Activated naive CD8-positive, alpha-beta T cell treated with anti-CD3 and anti-CD28 coated beads for 36 hours (primary cell): Measurements from ENCODE around the gene PPOX. TPM values are rescaled to one million over a fixed set of nuclear protein-coding genes. Genes with fewer than 3 reads are reported as not detected.
A peak's percentile ranks its signal among the peaks of the same experiment; 100 is the strongest.

Source experiments
- DNase-seq: peaks from one replicate; pipeline ENCODE4 v3.0.0; 2021
- H3K27ac Mint-ChIP-seq: one replicate; pipeline ENCODE4 v1.8.0; 2022; ENCODE audit warnings: mild to moderate bottlenecking, moderate library complexity, mixed read lengths
- H3K27me3 Mint-ChIP-seq: one replicate; pipeline ENCODE4 v1.8.0; 2022; ENCODE audit warnings: mild to moderate bottlenecking, mixed read lengths
- H3K36me3 Mint-ChIP-seq: one replicate; pipeline ENCODE4 v1.8.0; 2021; ENCODE audit warnings: mild to moderate bottlenecking, mixed read lengths
- H3K4me1 Mint-ChIP-seq: one replicate; pipeline ENCODE4 v1.8.0; 2021; ENCODE audit warnings: mixed read lengths
- H3K4me3 Mint-ChIP-seq: one replicate; pipeline ENCODE4 v1.8.0; 2022; ENCODE audit warnings: mild to moderate bottlenecking, moderate library complexity, mixed read lengths
- H3K9me3 Mint-ChIP-seq: one replicate; pipeline ENCODE4 v1.8.0; 2022; ENCODE audit warnings: mixed read lengths
- total RNA-seq, 2 experiments: library from RNA; stranded (reverse); gene quantifications; one replicate each; pipeline ENCODE4 v1.2.3, GENCODE V29; 2021

PPOX gene
- total RNA-seq, 2 experiments from 2014 or later = 20.1 to 20.8 TPM

DNA sequence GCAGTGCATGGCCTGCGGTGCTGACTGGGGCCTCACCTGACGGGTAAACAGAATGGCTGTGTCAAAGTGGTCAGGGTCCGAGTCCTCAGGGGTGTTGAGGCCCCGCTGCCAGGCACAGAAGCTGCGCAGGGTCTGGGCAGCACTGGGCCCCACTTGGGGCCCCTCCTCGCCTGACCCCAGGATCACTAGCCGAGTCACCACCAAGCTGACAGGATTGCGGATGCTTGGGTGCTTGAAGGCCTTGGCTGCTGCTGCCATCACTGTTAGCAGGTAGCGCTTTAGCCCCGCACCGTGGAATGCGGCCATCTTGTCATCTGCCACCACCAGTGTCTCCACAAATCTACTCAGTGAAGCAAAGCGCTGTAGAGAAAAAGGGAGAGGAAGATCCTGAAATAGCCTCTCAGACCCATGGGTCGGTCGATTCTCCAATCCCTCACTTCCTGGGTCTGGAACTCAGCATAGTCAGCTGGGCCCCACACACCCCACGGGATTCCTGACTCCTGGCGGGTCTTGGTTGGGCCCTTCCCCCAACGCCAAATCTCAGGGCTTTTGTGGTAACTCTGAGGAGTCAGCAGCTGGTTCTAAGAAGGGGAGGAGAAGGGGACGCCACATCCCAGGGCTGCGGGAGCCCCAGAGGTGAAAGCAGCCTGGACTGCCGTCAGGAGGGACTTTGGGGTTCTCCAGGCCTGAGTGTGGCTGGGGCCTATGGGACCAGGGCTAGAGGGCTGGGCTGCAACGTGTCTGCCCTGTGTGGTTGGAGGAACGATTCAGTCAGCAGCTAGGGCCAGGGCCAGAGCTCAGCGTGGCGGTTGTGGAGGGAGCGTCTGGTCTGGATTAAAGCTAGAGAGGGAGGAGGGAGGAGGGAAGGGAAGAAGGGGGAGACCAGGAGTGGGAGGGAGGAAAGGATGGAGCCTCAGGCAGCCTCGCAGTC, 30.6 kb downstream of the PPOX start:
- Mint-ChIP-seq H3K9me3 (no peaks in the 10 kb centered on the region), H3K36me3 (no peaks in the 10 kb centered on the region), H3K4me1 (peaks cover 37% of the 10 kb centered on the region), H3K27ac (no peak overlapping the region), H3K4me3 (no peak overlapping the region), H3K27me3 (no peaks in the 10 kb centered on the region)
- no peak for DNase-seq

DNA sequence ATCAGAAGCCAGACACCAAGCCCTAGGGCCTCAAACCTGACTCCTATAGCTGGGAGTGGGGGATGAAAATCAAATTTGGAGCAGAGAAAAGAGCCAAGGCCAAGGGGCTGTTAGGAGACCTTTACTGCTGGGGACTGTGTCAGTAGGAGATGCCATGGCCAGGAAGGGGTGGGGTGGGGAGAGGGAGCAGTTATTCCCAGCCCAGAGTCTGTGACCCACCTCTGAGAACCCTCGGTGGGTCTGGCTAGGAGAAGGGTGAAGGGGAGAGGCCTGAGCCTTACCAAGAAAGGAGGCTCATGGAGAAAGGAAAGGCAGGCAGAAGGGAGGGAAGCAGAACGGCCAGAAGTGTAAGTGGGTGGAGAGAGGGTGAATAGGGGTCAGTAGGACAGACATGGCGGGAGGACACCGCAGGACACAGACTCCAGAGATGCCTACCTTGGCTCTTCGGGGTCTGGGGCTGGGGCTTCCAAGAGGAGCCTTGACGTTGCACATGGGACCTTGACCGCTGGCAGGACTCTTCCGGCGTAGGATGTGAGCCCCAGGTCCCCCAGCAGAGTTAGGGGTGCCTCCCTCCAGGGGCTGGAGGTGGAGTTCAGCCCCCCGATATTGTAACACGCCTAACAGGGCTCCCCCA, 31.5 kb downstream of the PPOX start:
- Mint-ChIP-seq H3K4me3 (no peak overlapping the region), H3K4me1 (peaks cover 33% of the 10 kb centered on the region), H3K27me3 (no peaks in the 10 kb centered on the region), H3K9me3 (no peaks in the 10 kb centered on the region), H3K27ac (no peak overlapping the region), H3K36me3 (peaks cover under 1% of the 10 kb centered on the region)
- no peak for DNase-seq

DNA sequence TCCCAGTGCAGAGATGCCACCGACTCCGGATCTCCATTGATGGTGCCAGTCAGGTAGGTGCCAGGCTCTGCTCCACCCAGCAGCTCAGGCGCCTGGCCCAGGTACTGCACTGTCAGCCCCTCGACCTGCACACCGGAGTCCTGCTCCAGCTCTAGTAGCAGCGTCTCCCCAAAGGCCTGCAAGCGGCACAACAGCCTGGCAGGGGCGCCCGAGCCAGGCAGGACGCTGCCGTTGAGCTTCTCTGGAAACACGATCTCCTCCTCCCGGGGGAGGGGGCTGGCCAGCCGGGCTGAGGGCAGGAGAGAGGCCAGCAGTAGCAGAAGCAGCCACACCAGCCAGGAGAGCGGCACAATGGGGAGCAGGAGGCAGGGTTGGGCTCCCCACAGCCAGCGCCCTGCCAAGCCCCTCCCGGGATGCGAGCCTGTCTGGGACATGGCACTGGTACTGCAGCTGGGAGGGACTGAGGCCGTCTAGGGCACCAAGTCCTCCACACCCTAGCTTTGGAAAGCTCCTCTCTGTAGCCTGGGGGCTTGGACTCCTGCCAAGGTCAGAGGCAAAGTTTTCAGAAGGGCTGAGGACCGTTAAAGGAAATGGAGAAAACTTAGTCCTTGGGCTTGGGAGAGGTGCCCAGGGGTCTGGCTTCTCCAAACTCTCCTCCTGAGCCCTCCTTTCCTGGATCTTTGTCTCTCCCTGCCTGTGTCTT, 32.1 kb downstream of the PPOX start:
- no peak for DNase-seq
- H3K36me3 Mint-ChIP-seq = peaks cover 3% of the 10 kb centered on the region
- H3K9me3 Mint-ChIP-seq = no peaks in the 10 kb centered on the region
- H3K4me3 Mint-ChIP-seq = no peak overlapping the region
- H3K27ac Mint-ChIP-seq = no peak overlapping the region
- H3K27me3 Mint-ChIP-seq = no peaks in the 10 kb centered on the region
- peaks cover 28% of the 10 kb centered on the region for H3K4me1 Mint-ChIP-seq

DNA sequence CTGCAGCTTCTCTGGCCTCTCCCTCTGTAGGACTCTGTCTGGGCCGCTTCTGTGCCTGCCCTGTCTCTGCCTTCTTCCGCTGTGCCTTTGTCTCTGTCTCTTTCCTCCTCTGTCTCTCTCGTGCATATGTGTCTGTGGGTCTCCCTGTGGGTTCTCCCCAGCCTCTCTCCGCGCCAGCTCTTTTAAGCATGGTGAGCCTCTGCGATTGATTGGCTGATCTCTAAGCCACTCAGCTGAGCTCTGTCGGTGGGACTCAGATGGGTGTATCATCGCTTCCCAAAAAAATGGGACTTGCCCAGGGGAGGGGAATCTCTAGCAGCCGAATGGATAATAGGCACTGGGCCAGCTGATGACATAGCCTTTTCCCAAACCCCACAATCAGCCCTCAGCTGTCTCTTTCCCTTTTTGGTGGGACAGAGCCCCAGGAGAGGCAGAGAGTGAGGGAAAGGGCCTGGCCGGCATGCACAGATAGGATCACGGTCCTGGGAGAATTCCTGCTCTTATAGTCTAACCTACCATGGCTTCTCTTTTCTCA, 32.7 kb downstream of the PPOX start, which contains the start of gene ADAMTS4:
ADAMTS4 (minus strand) TSS at position 158 of the 535 bp plus-strand sequence. CDS start 427 bp downstream, outside the sequence.
- no peak for DNase-seq
- no peaks in the 10 kb centered on the region for H3K27me3 Mint-ChIP-seq
- H3K27ac Mint-ChIP-seq = peak within 1 kb of the TSS; percentile 95
- no peaks in the 10 kb centered on the region for H3K9me3 Mint-ChIP-seq
- peak within 1 kb of the TSS; percentile 92 for H3K4me3 Mint-ChIP-seq
- H3K4me1 Mint-ChIP-seq = peaks cover 33% of the 10 kb centered on the region
- peaks cover 9% of the 10 kb centered on the region for H3K36me3 Mint-ChIP-seq

DNA sequence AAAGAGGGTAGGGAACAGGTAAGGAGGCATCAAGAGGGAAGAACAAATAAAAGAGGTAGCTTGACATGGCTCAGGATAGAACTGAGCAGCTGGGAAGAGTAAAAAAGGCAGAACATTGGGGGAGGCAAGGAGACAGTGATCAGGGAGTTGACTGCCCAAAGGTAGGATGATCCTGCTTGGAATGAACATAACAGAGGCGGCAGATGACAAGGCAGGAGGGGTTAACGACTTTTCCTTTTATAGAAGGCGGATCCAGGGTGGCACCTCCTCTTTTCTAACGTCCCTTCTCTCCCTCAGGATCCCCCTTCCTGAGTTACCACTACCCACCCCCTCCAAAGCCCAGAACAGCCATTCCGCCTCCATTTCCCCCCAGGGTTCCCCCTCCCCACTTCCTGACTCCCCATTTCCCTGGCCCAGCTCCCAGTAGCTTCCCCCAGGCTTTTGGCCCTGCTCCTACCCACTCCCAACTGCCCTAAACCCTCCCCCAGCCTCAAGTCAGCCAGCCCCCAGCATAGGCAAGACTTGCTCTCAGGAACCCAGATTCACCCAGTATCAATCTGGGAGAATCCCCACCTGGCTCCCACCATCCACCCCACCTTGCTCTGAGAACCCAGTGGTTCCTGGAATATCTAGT, 33.4 kb downstream of the PPOX start:
- no peaks in the 10 kb centered on the region for H3K27me3 Mint-ChIP-seq
- H3K27ac Mint-ChIP-seq = peak overlapping the region; percentile 95
- H3K4me3 Mint-ChIP-seq = peak overlapping the region; percentile 92
- peaks cover 15% of the 10 kb centered on the region for H3K36me3 Mint-ChIP-seq
- no peak for DNase-seq
- H3K4me1 Mint-ChIP-seq = peaks cover 39% of the 10 kb centered on the region
- H3K9me3 Mint-ChIP-seq = no peaks in the 10 kb centered on the region

DNA sequence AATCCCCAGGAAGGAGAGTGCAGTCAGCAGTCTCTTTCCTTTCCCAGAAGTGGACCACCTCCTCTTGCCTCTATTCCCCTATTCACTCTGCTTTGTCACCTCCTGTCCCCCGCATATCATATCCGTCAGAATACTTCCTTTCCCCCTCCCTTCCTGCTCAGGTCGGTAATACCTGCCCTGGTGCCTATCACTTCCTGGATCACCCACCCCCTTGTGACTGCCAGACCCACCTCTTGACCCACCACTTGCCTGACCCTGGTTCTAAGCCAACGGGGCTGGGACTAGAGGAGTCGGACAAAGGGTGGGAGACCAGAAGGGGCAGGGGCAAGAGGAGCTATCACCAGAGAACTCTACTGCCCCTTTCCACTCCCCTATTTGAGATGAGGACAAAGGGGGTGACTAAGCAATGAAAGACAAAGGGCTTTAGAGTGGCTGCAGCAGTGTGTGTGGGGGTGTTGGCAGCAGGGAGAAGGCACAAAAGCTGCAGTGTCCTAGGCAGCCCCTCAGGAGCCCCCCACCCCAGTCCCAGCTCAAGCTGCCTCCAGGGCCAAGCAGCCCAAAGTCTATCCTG, 34.3 kb downstream of the PPOX start:
- peaks cover 39% of the 10 kb centered on the region for H3K4me1 Mint-ChIP-seq
- H3K27me3 Mint-ChIP-seq = no peaks in the 10 kb centered on the region
- peak overlapping the region; percentile 92 for H3K4me3 Mint-ChIP-seq
- peak overlapping the region; percentile 95 for H3K27ac Mint-ChIP-seq
- peaks cover 20% of the 10 kb centered on the region for H3K36me3 Mint-ChIP-seq
- peak; percentile 21 for DNase-seq
- no peaks in the 10 kb centered on the region for H3K9me3 Mint-ChIP-seq

DNA sequence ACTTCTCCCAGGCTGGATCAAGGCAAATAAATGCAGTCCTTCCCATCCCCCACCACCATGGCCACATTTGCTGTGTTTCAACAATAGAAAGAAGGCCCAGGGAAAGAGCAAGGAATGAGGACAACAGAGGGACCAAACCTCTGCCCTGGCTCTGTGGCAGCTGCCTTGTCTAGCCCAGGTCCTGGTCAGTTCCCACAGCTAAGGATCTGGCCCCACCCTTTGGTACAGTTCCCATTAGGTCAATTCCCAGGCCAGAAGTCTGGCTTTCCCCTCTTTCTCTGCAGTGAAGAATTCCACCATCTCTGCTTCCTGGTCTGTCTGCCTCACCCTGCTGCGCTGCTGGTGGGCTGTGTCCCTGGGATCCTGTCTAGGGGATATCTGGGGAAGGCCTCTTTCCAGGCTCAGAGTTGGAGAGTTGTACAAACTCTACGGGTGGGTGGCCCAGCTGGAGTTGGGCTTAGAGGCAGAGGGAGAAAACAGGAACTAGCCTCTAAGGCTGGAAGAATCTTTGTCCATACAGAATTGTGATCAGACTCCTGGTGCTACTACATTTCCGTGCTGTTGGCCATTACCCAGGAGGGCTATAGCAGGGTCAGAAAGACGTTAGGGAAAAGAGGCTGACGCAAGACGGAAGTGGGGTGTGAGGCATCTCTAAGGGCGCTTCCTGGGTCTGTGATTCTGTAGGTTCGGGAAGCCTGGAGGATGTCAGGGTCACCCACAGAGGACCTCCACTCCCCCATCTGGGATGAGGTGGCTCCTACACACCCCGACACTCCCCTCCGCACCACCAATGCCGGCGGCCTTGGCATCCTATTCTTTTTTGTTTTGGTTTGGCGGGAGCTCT, 35.0 kb downstream of the PPOX start:
- Mint-ChIP-seq H3K4me3 (peak overlapping the region; percentile 92), H3K36me3 (peaks cover 21% of the 10 kb centered on the region), H3K27ac (peak overlapping the region; percentile 95), H3K27me3 (no peaks in the 10 kb centered on the region), H3K4me1 (peaks cover 39% of the 10 kb centered on the region), H3K9me3 (no peaks in the 10 kb centered on the region)
- no peak for DNase-seq

DNA sequence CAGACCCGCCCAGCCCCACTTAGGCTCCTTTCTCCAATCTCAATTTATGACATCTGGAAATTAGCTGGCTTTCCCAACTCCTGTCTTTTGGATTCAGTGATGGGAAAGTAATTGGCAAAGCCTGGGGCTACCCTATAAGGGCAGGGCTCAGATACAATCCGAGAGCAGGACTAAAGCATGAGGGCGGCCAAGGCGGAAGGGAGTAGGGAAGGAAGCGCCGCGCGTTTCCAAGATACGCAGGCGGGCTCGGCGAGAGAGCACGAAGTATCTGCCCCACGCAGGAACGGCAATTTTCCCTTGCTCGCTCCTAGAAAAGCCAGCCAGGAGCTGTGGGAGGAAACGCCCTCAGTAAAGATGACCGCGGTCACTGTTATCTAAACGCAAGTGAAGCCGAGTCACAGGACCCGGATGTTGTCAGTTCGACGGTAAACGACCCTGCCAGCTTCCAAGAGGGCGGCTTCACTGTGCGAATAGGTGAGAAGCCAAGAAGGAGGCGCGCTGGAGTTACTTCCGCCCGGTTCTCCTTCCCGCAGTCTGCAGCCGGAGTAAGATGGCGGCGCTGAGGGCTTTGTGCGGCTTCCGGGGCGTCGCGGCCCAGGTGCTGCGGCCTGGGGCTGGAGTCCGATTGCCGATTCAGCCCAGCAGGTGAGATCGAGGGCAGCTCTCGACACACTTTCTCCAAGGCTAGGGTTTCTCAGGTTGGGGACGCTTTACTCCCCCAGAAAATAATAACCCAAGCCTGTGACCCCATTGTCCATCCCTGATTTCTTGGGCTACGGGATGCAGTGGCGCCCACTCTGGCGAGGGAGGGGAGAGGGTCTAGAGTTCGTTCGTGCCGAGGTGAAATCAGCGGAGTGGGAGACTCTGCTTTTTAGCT, 35.8 kb downstream of the PPOX start, which contains the start of gene NDUFS2:
NDUFS2 (plus strand) TSS at position 532 of the 877 bp plus-strand sequence; CDS start at position 551, 19 bp downstream.
- peak within 1 kb of the TSS; percentile 92 for H3K4me3 Mint-ChIP-seq
- H3K27ac Mint-ChIP-seq = peak within 1 kb of the TSS; percentile 95
- no peaks in the 10 kb centered on the region for H3K9me3 Mint-ChIP-seq
- peaks cover 23% of the 10 kb centered on the region for H3K36me3 Mint-ChIP-seq
- H3K4me1 Mint-ChIP-seq = peaks cover 46% of the 10 kb centered on the region
- no peaks in the 10 kb centered on the region for H3K27me3 Mint-ChIP-seq
- peak; percentile 92 for DNase-seq

DNA sequence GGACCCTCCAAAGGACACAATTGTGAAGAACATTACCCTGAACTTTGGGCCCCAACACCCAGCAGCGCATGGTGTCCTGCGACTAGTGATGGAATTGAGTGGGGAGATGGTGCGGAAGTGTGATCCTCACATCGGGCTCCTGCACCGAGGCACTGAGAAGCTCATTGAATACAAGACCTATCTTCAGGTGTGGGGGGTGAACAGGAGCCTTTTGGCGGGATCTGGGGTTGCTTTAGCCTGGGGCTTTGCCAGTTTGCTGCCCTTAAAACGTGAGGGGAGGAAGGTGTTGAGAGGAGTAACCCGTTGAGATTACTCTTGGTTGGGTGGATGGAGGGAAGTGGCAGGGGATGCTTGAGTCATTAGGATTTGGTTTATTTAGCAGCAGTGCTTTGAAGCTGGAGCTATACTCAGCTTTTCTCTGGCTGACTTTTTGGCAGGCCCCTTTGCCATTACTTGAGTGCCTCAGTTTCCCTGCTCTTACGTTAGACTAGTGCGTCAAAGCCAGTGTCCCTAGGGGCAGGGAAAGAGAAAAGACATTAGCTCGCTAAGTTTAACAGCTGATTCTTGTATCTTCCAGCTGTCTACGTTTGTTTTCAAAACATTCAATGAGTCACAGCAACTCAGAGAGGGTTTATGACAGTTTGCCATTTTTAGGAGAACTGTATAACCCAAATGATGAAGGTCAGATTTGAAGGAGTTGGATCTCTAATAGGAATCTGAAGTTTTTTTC, 40.4 kb downstream of the PPOX start:
- Mint-ChIP-seq H3K36me3 (peaks cover 37% of the 10 kb centered on the region), H3K4me1 (peaks cover 44% of the 10 kb centered on the region), H3K9me3 (no peaks in the 10 kb centered on the region), H3K27ac (peak overlapping the region; percentile 66), H3K27me3 (no peaks in the 10 kb centered on the region), H3K4me3 (no peak overlapping the region)
- DNase-seq = no peak

DNA sequence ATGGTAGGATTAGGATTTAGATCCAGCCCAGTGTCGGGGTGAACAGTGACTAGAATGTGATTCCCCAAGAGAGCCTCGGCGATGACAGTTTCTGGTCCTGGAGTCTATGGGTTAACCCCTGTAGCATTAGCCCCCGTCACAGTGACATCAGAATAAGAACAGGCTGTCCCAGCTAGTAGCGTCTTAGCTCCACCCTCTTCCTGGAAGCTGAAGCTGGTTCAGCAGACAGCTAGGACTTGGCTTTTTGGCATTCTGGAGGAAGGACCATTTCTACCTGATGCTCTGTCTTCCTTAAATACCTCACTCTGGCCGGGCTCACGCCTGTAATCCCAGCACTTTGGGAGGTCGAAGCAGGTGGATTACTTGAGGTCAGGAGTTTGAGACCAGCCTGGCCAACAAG, 40.9 kb downstream of the PPOX start:
- Mint-ChIP-seq H3K27ac (peak overlapping the region; percentile 66), H3K27me3 (no peaks in the 10 kb centered on the region), H3K4me1 (peaks cover 45% of the 10 kb centered on the region), H3K9me3 (no peaks in the 10 kb centered on the region), H3K36me3 (peaks cover 39% of the 10 kb centered on the region), H3K4me3 (no peak overlapping the region)
- DNase-seq = no peak

DNA sequence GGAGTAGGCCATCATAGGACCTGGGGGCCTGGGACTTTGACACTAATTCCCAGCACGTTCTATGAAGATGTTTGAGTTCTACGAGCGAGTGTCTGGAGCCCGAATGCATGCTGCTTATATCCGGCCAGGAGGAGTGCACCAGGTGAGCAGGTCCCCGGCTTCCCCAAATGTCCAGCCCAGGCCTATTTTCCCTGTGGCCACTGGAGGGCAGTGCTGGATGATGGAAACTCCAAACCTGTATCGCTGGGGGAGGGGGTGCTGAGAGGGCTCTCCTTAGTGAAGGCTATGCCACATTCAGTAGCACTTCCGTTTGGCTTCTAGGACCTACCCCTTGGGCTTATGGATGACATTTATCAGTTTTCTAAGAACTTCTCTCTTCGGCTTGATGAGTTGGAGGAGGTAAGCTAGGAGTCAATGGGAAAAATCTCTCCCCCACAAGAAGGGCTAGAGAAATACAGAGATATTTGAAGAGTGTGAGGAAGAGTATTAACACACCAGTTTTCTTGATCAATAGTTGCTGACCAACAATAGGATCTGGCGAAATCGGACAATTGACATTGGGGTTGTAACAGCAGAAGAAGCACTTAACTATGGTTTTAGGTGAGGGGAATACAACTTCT, 43.7 kb downstream of the PPOX start:
- Mint-ChIP-seq H3K4me3 (no peak overlapping the region), H3K4me1 (peaks cover 34% of the 10 kb centered on the region), H3K27ac (peak overlapping the region; percentile 71), H3K9me3 (no peaks in the 10 kb centered on the region), H3K36me3 (peaks cover 39% of the 10 kb centered on the region), H3K27me3 (no peaks in the 10 kb centered on the region)
- peak; percentile 73 for DNase-seq

DNA sequence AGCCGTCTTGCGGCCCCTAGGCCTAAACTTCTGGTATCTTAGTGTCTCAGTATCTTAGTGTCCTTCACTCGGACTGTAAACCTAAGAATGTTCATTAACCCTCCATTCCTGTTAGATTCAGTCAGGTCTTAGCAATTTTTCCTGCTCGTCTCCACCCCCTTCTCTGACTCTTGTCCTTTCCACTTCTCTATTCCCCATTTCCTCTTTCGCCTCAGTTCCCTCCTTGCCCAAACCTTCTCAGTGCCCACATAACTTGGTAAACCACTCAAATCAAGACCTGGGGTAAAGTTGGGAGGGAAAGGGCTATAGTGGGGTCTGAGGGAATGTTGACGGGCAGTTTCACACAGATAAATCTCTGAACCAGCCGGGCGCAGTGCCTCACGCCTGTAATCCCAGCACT, 48.1 kb downstream of the PPOX start:
- peaks cover 45% of the 10 kb centered on the region for H3K4me1 Mint-ChIP-seq
- no peak overlapping the region for H3K4me3 Mint-ChIP-seq
- H3K9me3 Mint-ChIP-seq = no peaks in the 10 kb centered on the region
- H3K36me3 Mint-ChIP-seq = peaks cover 34% of the 10 kb centered on the region
- H3K27ac Mint-ChIP-seq = no peak overlapping the region
- no peaks in the 10 kb centered on the region for H3K27me3 Mint-ChIP-seq
- no peak for DNase-seq
